LNCaP clone FGC (cell line): Measurements from ENCODE around the gene THSD8.

Source experiments
- DNase-seq: peaks from one replicate; pipeline ENCODE4 v3.0.0-alpha.2; 2011; ENCODE audit warnings: low read depth
- H3K4me3 ChIP-seq: 2 replicates; pipeline ENCODE4 v1.5.1; 2011; ENCODE audit warnings: mild to moderate bottlenecking, low read depth, low read length, control low read depth
- CTCF ChIP-seq: IDR thresholded peaks from 2 replicates; pipeline ENCODE4 v1.5.1; 2012; ENCODE audit warnings: mild to moderate bottlenecking; ENCODE audit not compliant: control insufficient read depth, insufficient read depth; ENCODE audit errors: extremely low read depth

The THSD8 gene

GRCh38 chr19:12847159-12848139, 45.6 kb downstream of the THSD8 start:
- TF ChIP-seq CTCF = peak; percentile 100
- no peak for DNase-seq
- peak overlapping the region; percentile 1; the same call in 1 of the 2 replicates for H3K4me3 ChIP-seq
